ENCODE results near the gene TM4SF5. TPM values are rescaled to one million over a fixed set of nuclear protein-coding genes. Genes with fewer than 3 reads are reported as not detected.

The TM4SF5 gene
- polyA plus RNA-seq, 5 donors: not detected

GRCh38 chr17:4788807-4789700, 17.4 kb downstream of the TM4SF5 start, which contains the start of gene GLTPD2:
Gene GLTPD2, plus strand, starts transcription at chr17:4788964. Its CDS starts 48 bp downstream, at chr17:4789012.
- no peak for DNase-seq

- no peak for DNase-seq
Observed at GRCh38 chr17:4789701-4789950, 17.9 kb downstream of the TM4SF5 start.

GRCh38 chr17:4789951-4790704, 18.4 kb downstream of the TM4SF5 start:
- peak; percentile 88 to 90 for DNase-seq

- DNase-seq: no peak
Observed at GRCh38 chr17:4790705-4791088, 19.0 kb downstream of the TM4SF5 start.

GRCh38 chr17:4795168-4795567, 23.5 kb downstream of the TM4SF5 start:
- DNase-seq: no peak

- DNase-seq: no peak
Observed at GRCh38 chr17:4796552-4796920, 24.9 kb downstream of the TM4SF5 start.

GRCh38 chr17:4800462-4801196, 28.9 kb downstream of the TM4SF5 start:
- no peak for DNase-seq

GRCh38 chr17:4802228-4802627, 30.5 kb downstream of the TM4SF5 start, which contains the start of gene C17orf114:
Gene C17orf114, minus strand, starts transcription at chr17:4802328.
- no peak for DNase-seq

GRCh38 chr17:4806456-4806776, 34.7 kb downstream of the TM4SF5 start:
- no peak for DNase-seq

GRCh38 chr17:4806777-4807604, 35.3 kb downstream of the TM4SF5 start, which contains the start of gene PLD2:
Gene PLD2, plus strand, starts transcription at chr17:4807152. Its CDS starts 621 bp downstream, at chr17:4807773.
- DNase-seq: peak; percentile 80 to 82

GRCh38 chr17:4807605-4808377, 36.1 kb downstream of the TM4SF5 start:
- no peak for DNase-seq

- no peak for DNase-seq
Observed at GRCh38 chr17:4808378-4808767, 36.7 kb downstream of the TM4SF5 start.

GRCh38 chr17:4810696-4811290, 39.1 kb downstream of the TM4SF5 start:
- DNase-seq: no peak

- DNase-seq: no peak
Observed at GRCh38 chr17:4811471-4811870, 39.8 kb downstream of the TM4SF5 start.

- DNase-seq: no peak
Observed at GRCh38 chr17:4812690-4813089, 41.0 kb downstream of the TM4SF5 start.

- no peak for DNase-seq
Observed at GRCh38 chr17:4815043-4815675, 43.5 kb downstream of the TM4SF5 start.

GRCh38 chr17:4816826-4817225, 45.1 kb downstream of the TM4SF5 start:
- no peak for DNase-seq

- no peak for DNase-seq
Observed at GRCh38 chr17:4818276-4818675, 46.6 kb downstream of the TM4SF5 start.

GRCh38 chr17:4822835-4823234, 51.1 kb downstream of the TM4SF5 start:
- no peak for DNase-seq
